K562 (cell line): ENCODE results near the gene KLK2. TPM values are rescaled to one million over a fixed set of nuclear protein-coding genes. Genes with fewer than 3 reads are reported as not detected.

ENCODE experiments used
- ADNP ChIP-seq: fragments of 200-800 bp; sonication (Bioruptor generic); IDR thresholded peaks from 2 replicates; pipeline ENCODE4 v1.6.1; 2016; ENCODE audit warnings: missing genetic modification characterization, missing compliant biosample characterization
- ELF1 ChIP-seq: fragments of 200-800 bp; sonication (Bioruptor generic); IDR thresholded peaks from 2 replicates; pipeline ENCODE4 v1.6.1; 2016; ENCODE audit warnings: missing genetic modification characterization, missing compliant biosample characterization
- ETS2 ChIP-seq: IDR thresholded peaks from 2 replicates; pipeline ENCODE4 v1.6.1; 2016; ENCODE audit warnings: borderline replicate concordance, missing genetic modification characterization, mild to moderate bottlenecking, moderate library complexity, missing compliant biosample characterization; ENCODE audit not compliant: poor library complexity, severe bottlenecking
- GATAD2B ChIP-seq: fragments of 450-650 bp; IDR thresholded peaks from 2 replicates; pipeline ENCODE4 v1.6.1; 2017; ENCODE audit warnings: mild to moderate bottlenecking, borderline replicate concordance
- L3MBTL2 ChIP-seq: fragments of 450-650 bp; IDR thresholded peaks from 2 replicates; pipeline ENCODE4 v1.6.1; 2016; ENCODE audit warnings: mild to moderate bottlenecking, moderate library complexity
- MEIS2 ChIP-seq: fragments of 450-650 bp; IDR thresholded peaks from 2 replicates; pipeline ENCODE4 v1.6.1; 2014; ENCODE audit warnings: mild to moderate bottlenecking; ENCODE audit not compliant: partially characterized antibody
- MGA ChIP-seq: fragments of 450-650 bp; IDR thresholded peaks from 2 replicates; pipeline ENCODE4 v1.6.1; 2016; ENCODE audit warnings: mild to moderate bottlenecking, moderate library complexity
- MNT ChIP-seq, 2 experiments: fragments of 450-650 bp; conservative IDR thresholded peaks; 2 replicates each; pipeline ENCODE4 v1.6.1; 2017; ENCODE audit warnings: mild to moderate bottlenecking in 2 of 2, moderate library complexity in 2 of 2
- NR2C2 ChIP-seq, 2 experiments: fragments of 200-800 bp in 1 of 2; sonication (Bioruptor generic) in 1 of 2; sonication (generic) in 1 of 2; formaldehyde crosslinking in 1 of 2; IDR thresholded peaks; 2 replicates each; pipeline versions ENCODE4 v1.6.1 to v1.8.0; 2016 to 2022; ENCODE audit warnings: mild to moderate bottlenecking in 1 of 2, missing compliant biosample characterization in 1 of 2, missing genetic modification characterization in 1 of 2, missing genetic modification reagents in 1 of 2
- PURB ChIP-seq: sonication (generic); formaldehyde crosslinking; IDR thresholded peaks from 2 replicates; pipeline ENCODE4 v1.9.0; 2021; ENCODE audit warnings: low read depth, mild to moderate bottlenecking, missing genetic modification reagents
- SREBF2 ChIP-seq: sonication (generic); formaldehyde crosslinking; IDR thresholded peaks from 2 replicates; pipeline ENCODE4 v1.4.0; 2020; ENCODE audit warnings: mild to moderate bottlenecking, missing genetic modification reagents
- U2AF1 ChIP-seq: fragments of 200-400 bp; formaldehyde crosslinking; optimal IDR thresholded peaks from 2 replicates; pipeline ENCODE3; 2017; ENCODE audit warnings: mild to moderate bottlenecking, low read depth, low read length, moderate library complexity
- YY1 ChIP-seq, 3 experiments: IDR thresholded peaks; 2 replicates each; pipeline ENCODE4 v1.6.1; 2011; ENCODE audit warnings: low read length in 2 of 3, mild to moderate bottlenecking in 2 of 3, moderate library complexity in 2 of 3, borderline replicate concordance in 1 of 3, control low read depth in 1 of 3, low read depth in 1 of 3; ENCODE audit not compliant: insufficient read depth in 3 of 3, insufficient replicate concordance in 2 of 3, control insufficient read depth in 1 of 3, insufficient read length in 1 of 3; ENCODE audit errors: extremely low read depth in 1 of 3
- ZNF324 ChIP-seq: fragments of 250-450 bp; sonication (Bioruptor Pico); IDR thresholded peaks from 2 replicates; pipeline ENCODE4 v1.4.0; 2020; ENCODE audit warnings: mild to moderate bottlenecking
- polyA plus RNA-seq, 8 experiments: library from polyadenylated mRNA; depleted of rRNA in 4 of 8; stranded (reverse) in 5 of 8; unstranded in 3 of 8; fragments of >200 nt; fragmentation: Nextera tagmentation in 2 of 8; fragmentation: Illumina TruSeq in 1 of 8; extraction: Ambion mirVana in 2 of 8; extraction: Trizol in 1 of 8; gene quantifications; 2 replicates each; pipeline versions ENCODE4 v1.2.1 to v1.2.3, GENCODE V29; 2011 to 2014; ENCODE audit warnings: inconsistent platforms in 1 of 8, missing spikeins in 1 of 8
- total RNA-seq, 7 experiments: library from RNA; depleted of rRNA in 6 of 7; stranded (reverse); fragments of >200 nt in 6 of 7; fragmentation: Illumina TruSeq in 2 of 7; extraction: Trizol in 2 of 7; gene quantifications; 2 replicates each; pipeline versions ENCODE4 v1.2.1 to v1.2.3, GENCODE V29; 2011 to 2021; ENCODE audit warnings: low replicate concordance in 1 of 7

Gene KLK2
- total and polyA plus RNA-seq, 9 of the 15 experiments (the other 6 are each of a cell fraction or from before 2014, with no cell fraction given): 0.11 to 0.47 (median 0.23) TPM; not detected in 1

- TF ChIP-seq MGA (no peak), ELF1 (tag) (no peak), NR2C2 (CRISPR knock-in tag; IDR thresholded peaks at IDR 0.05) (no peak), NR2C2 (tag; IDR thresholded peaks at IDR 0.05) (no peak), MNT (conservative IDR thresholded peaks at IDR 0.05) (no peak), U2AF1 (no peak), GATAD2B (no peak), ETS2 (tag) (no peak), L3MBTL2 (no peak), PURB (CRISPR knock-in tag) (no peak), YY1 (IDR thresholded peaks at IDR 0.05; ENCODE audit: borderline replicate concordance in 1 of 3, control insufficient read depth in 1 of 3, extremely low read depth in 1 of 3, insufficient read depth in 3 of 3, insufficient read length in 1 of 3, insufficient replicate concordance in 2 of 3, low read depth in 1 of 3, low read length in 2 of 3) (peak in 1 of 3 experiments; percentile 28), ZNF324 (CRISPR knock-in tag) (no peak), ADNP (tag) (no peak), SREBF2 (CRISPR knock-in tag) (no peak), MEIS2 (no peak)
Measured at GRCh38 chr19:50922317-50922853, 49.1 kb downstream of the KLK2 start (continued).
